Measurements from ENCODE around the gene FKBP6. TPM values are rescaled to one million over a fixed set of nuclear protein-coding genes. Genes with fewer than 3 reads are reported as not detected.
A peak's percentile ranks its signal among the peaks of the same experiment; 100 is the strongest.
"Not testable (repeated sequence)": the region's sequence is repeated elsewhere in the genome, so short reads cannot be mapped to it uniquely, and the experiment has no call there.

The FKBP6 gene
- total RNA-seq, 1 donor from 2014 or later: not detected

DNA sequence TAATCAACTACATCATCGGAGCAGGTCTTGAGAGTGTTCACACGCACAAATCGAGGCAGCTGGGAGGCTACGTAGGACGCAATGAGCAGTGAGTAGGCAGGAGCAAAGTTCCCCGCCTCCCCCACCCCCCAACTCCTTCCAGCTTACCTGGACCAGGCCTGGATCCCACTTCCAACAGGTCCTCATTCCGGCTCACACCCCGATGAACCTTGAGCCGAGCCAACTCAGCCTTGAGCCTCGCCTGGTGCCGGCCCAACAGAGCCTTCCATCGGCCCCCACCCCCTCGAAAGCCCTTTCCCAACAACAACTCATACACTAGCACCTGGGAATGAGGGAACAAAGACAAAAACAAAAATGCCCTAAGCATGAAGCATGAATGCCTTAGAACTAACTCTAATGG is 20.5 kb upstream of the FKBP6 start:
- DNase-seq (ENCODE audit: low read depth): no peak
- H3K36me3 Mint-ChIP-seq (ENCODE audit: low read depth, unreplicated experiment): peaks cover 6% of the 10 kb centered on the region
- TF ChIP-seq EZH2 (IDR thresholded peaks at IDR 0.05; ENCODE audit: insufficient read depth, low read length) (no peak), CTCF (IDR thresholded peaks at IDR 0.05; ENCODE audit: insufficient read depth, low read depth, low read length) (no peak)
- H3K9me3 Mint-ChIP-seq (ENCODE audit: unreplicated experiment): no peaks in the 10 kb centered on the region
- no peak overlapping the region for H3K27ac ChIP-seq (ENCODE audit: low read depth, low read length)
- H4K20me1 ChIP-seq (ENCODE audit: insufficient read depth, low read length): no peaks in the 10 kb centered on the region
- no peaks in the 10 kb centered on the region for H3K27me3 Mint-ChIP-seq (ENCODE audit: low read depth, unreplicated experiment)
- peak overlapping the region; percentile 95 for H3K4me3 Mint-ChIP-seq (ENCODE audit: unreplicated experiment)
- H2AFZ ChIP-seq (ENCODE audit: low read depth, low read length): no peak overlapping the region
- no peak overlapping the region for H3K4me3 ChIP-seq (ENCODE audit: insufficient read depth, low read depth, low read length)
- no peaks in the 10 kb centered on the region for H3K79me2 ChIP-seq (ENCODE audit: insufficient read depth, low read length)
- no peak overlapping the region for H3K27ac Mint-ChIP-seq (ENCODE audit: unreplicated experiment)
- no peak overlapping the region for H3K9ac ChIP-seq (ENCODE audit: low read length)
- peak overlapping the region; percentile 91 for H3K4me2 ChIP-seq (ENCODE audit: low read length)
- FAIRE-seq: no peak
- no peaks in the 10 kb centered on the region for H3K27me3 ChIP-seq (ENCODE audit: insufficient read depth, low read length)
- no peaks in the 10 kb centered on the region for H3K36me3 ChIP-seq (ENCODE audit: insufficient read depth, low read length)
- H3K4me1 Mint-ChIP-seq (ENCODE audit: low read depth, unreplicated experiment): peaks cover 8% of the 10 kb centered on the region
- H3K4me1 ChIP-seq (ENCODE audit: insufficient read depth, low read length): peaks cover 3% of the 10 kb centered on the region
- no peaks in the 10 kb centered on the region for H3K9me3 ChIP-seq (ENCODE audit: insufficient read depth, low read depth, low read length)

GRCh38 chr7:73308074-73308664 is 19.8 kb upstream of the FKBP6 start:
- FAIRE-seq: no peak
- H3K79me2 ChIP-seq (ENCODE audit: insufficient read depth, low read length): no peaks in the 10 kb centered on the region
- H3K36me3 Mint-ChIP-seq (ENCODE audit: low read depth, unreplicated experiment): peaks cover 6% of the 10 kb centered on the region
- peak overlapping the region; percentile 61 for H3K9ac ChIP-seq (ENCODE audit: low read length)
- no peaks in the 10 kb centered on the region for H3K27me3 Mint-ChIP-seq (ENCODE audit: low read depth, unreplicated experiment)
- no peaks in the 10 kb centered on the region for H4K20me1 ChIP-seq (ENCODE audit: insufficient read depth, low read length)
- TF ChIP-seq EZH2 (IDR thresholded peaks at IDR 0.05; ENCODE audit: insufficient read depth, low read length) (no peak), CTCF (IDR thresholded peaks at IDR 0.05; ENCODE audit: insufficient read depth, low read depth, low read length) (no peak)
- H3K27ac ChIP-seq (ENCODE audit: low read depth, low read length): no peak overlapping the region
- peak overlapping the region; percentile 96 for H2AFZ ChIP-seq (ENCODE audit: low read depth, low read length)
- H3K27ac Mint-ChIP-seq (ENCODE audit: unreplicated experiment): peak overlapping the region; percentile 18
- no peaks in the 10 kb centered on the region for H3K9me3 ChIP-seq (ENCODE audit: insufficient read depth, low read depth, low read length)
- H3K9me3 Mint-ChIP-seq (ENCODE audit: unreplicated experiment): no peaks in the 10 kb centered on the region
- peak overlapping the region; percentile 95 for H3K4me3 Mint-ChIP-seq (ENCODE audit: unreplicated experiment)
- no peak for DNase-seq (ENCODE audit: low read depth)
- H3K27me3 ChIP-seq (ENCODE audit: insufficient read depth, low read length): no peaks in the 10 kb centered on the region
- peak overlapping the region; percentile 65 for H3K4me3 ChIP-seq (ENCODE audit: insufficient read depth, low read depth, low read length)
- H3K4me1 ChIP-seq (ENCODE audit: insufficient read depth, low read length): peaks cover 3% of the 10 kb centered on the region
- peak overlapping the region; percentile 91 for H3K4me2 ChIP-seq (ENCODE audit: low read length)
- H3K36me3 ChIP-seq (ENCODE audit: insufficient read depth, low read length): no peaks in the 10 kb centered on the region
- peaks cover 8% of the 10 kb centered on the region for H3K4me1 Mint-ChIP-seq (ENCODE audit: low read depth, unreplicated experiment)

GRCh38 chr7:73308665-73309214 is 19.2 kb upstream of the FKBP6 start, which contains the start of gene NSUN5:
Gene NSUN5 (minus strand): TSS chr7:73308826. CDS start chr7:73308790, 36 bp downstream.
- Histone ChIP-seq H3K27ac (ENCODE audit: low read depth, low read length) (no peak within 1 kb of the TSS), H4K20me1 (ENCODE audit: insufficient read depth, low read length) (no peaks in the 10 kb centered on the region), H3K79me2 (ENCODE audit: insufficient read depth, low read length) (no peaks in the 10 kb centered on the region), H3K27me3 (ENCODE audit: insufficient read depth, low read length) (no peaks in the 10 kb centered on the region), H3K9ac (ENCODE audit: low read length) (peak within 1 kb of the TSS; percentile 61), H3K4me2 (ENCODE audit: low read length) (peak within 1 kb of the TSS; percentile 91), H3K4me3 (ENCODE audit: insufficient read depth, low read depth, low read length) (peak within 1 kb of the TSS; percentile 65), H3K4me1 (ENCODE audit: insufficient read depth, low read length) (peaks cover 3% of the 10 kb centered on the region), H3K9me3 (ENCODE audit: insufficient read depth, low read depth, low read length) (no peaks in the 10 kb centered on the region), H2AFZ (ENCODE audit: low read depth, low read length) (peak within 1 kb of the TSS; percentile 96), H3K36me3 (ENCODE audit: insufficient read depth, low read length) (no peaks in the 10 kb centered on the region)
- Mint-ChIP-seq H3K36me3 (ENCODE audit: low read depth, unreplicated experiment) (peaks cover 6% of the 10 kb centered on the region), H3K27me3 (ENCODE audit: low read depth, unreplicated experiment) (no peaks in the 10 kb centered on the region), H3K27ac (ENCODE audit: unreplicated experiment) (peak within 1 kb of the TSS; percentile 18), H3K4me3 (ENCODE audit: unreplicated experiment) (peak within 1 kb of the TSS; percentile 95), H3K9me3 (ENCODE audit: unreplicated experiment) (no peaks in the 10 kb centered on the region), H3K4me1 (ENCODE audit: low read depth, unreplicated experiment) (peaks cover 8% of the 10 kb centered on the region)
- DNase-seq (ENCODE audit: low read depth) (peak; percentile 26), FAIRE-seq (no peak)
- no peak for TF ChIP-seq EZH2 (IDR thresholded peaks at IDR 0.05; ENCODE audit: insufficient read depth, low read length)
- TF ChIP-seq CTCF (IDR thresholded peaks at IDR 0.05; ENCODE audit: insufficient read depth, low read depth, low read length): no peak

DNA sequence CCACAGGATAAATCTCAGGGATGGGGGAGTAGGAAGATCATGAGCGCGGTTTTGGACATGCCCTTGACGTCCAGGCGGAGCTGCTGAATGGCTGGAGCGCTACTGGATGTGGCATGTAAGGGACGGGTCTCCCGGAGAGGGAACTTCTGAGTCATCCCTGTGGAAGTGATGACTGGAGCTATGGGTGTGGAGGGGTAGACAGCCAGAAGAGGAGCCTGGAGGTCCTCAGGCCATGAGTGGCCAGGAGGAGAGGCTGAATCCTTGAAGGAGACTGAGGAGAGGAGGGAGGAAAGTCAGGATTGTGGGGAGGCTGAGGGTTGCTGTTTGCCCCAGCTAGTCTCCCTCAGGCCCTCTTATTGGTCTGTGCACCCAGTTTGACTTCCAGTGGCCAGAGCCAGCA is 16.5 kb upstream of the FKBP6 start:
- H3K4me2 ChIP-seq (ENCODE audit: low read length); H3K9me3 Mint-ChIP-seq (ENCODE audit: unreplicated experiment); H3K27me3 ChIP-seq (ENCODE audit: insufficient read depth, low read length); H3K27ac ChIP-seq (ENCODE audit: low read depth, low read length); H3K27me3 Mint-ChIP-seq (ENCODE audit: low read depth, unreplicated experiment); H3K79me2 ChIP-seq (ENCODE audit: insufficient read depth, low read length); H2AFZ ChIP-seq (ENCODE audit: low read depth, low read length); H3K36me3 ChIP-seq (ENCODE audit: insufficient read depth, low read length); H3K4me3 ChIP-seq (ENCODE audit: insufficient read depth, low read depth, low read length); H3K9ac ChIP-seq (ENCODE audit: low read length); H3K4me1 Mint-ChIP-seq (ENCODE audit: low read depth, unreplicated experiment); FAIRE-seq; H3K4me3 Mint-ChIP-seq (ENCODE audit: unreplicated experiment); H3K27ac Mint-ChIP-seq (ENCODE audit: unreplicated experiment); H3K4me1 ChIP-seq (ENCODE audit: insufficient read depth, low read length); H3K9me3 ChIP-seq (ENCODE audit: insufficient read depth, low read depth, low read length); H3K36me3 Mint-ChIP-seq (ENCODE audit: low read depth, unreplicated experiment); H4K20me1 ChIP-seq (ENCODE audit: insufficient read depth, low read length): not testable (repeated sequence)
- DNase-seq (ENCODE audit: low read depth): peak; percentile 10
